Measurements from ENCODE around the gene ZCCHC7. TPM values are rescaled to one million over a fixed set of nuclear protein-coding genes. Genes with fewer than 3 reads are reported as not detected.

ZCCHC7 gene
- total and polyA plus RNA-seq, 4 experiments from 2014 or later: 30.1 to 43.9 (median 38.8) TPM

- no peaks in the 10 kb centered on the region for H3K36me3 ChIP-seq (ENCODE audit: insufficient read depth, low read length)
- CTCF ChIA-PET (ENCODE audit: partially characterized antibody): interaction anchor here (0.8 kb wide), 1 partner anchor 387 kb away, joined by 3 read pairs; no protein-coding TSS in a partner anchor
- Mint-ChIP-seq H3K27ac (peak overlapping the region in 1 of 7 donors; percentile 7), H3K4me3 (peak overlapping the region in 1 of 8 donors; percentile 26), H3K27me3 (no peaks in the 10 kb centered on the region), H3K9me3 (no peaks in the 10 kb centered on the region), H3K4me1 (peaks cover 0 to 14% (median 7%) of the 10 kb centered on the region in 4 donors), H3K36me3 (peaks cover 11 to 30% of the 10 kb centered on the region in 2 donors)
- intact Hi-C loops (cut with micrococcal nuclease): no loop called here
- POLR2A ChIA-PET (ENCODE audit: partially characterized antibody): no interaction called here
- no peak for DNase-seq
- no peaks in the 10 kb centered on the region for H3K4me1 ChIP-seq (ENCODE audit: insufficient read depth, low read length)
- H3K27ac ChIP-seq (ENCODE audit: low read depth, low read length): no peak overlapping the region
- H3K9me3 ChIP-seq (ENCODE audit: control insufficient read depth in 1 of 2, low read length in 2 of 2): no peaks in the 10 kb centered on the region
- no peak overlapping the region for H3K4me3 ChIP-seq (ENCODE audit: low read length in 2 of 2)
- no peaks in the 10 kb centered on the region for H3K27me3 ChIP-seq (ENCODE audit: insufficient read depth, low read length)
These were observed 139.6 kb downstream of the ZCCHC7 start for GRCh38 chr9:37259951-37260350.

GRCh38 chr9:37262410-37262809 lies 142.0 kb downstream of the ZCCHC7 start:
- H3K4me3 ChIP-seq (ENCODE audit: low read length in 2 of 2): no peak overlapping the region
- H3K4me1 ChIP-seq (ENCODE audit: insufficient read depth, low read length): no peaks in the 10 kb centered on the region
- no peaks in the 10 kb centered on the region for H3K36me3 ChIP-seq (ENCODE audit: insufficient read depth, low read length)
- DNase-seq: no peak
- no peaks in the 10 kb centered on the region for H3K27me3 Mint-ChIP-seq
- no peak overlapping the region for H3K27ac ChIP-seq (ENCODE audit: low read depth, low read length)
- H3K9me3 ChIP-seq (ENCODE audit: control insufficient read depth in 1 of 2, low read length in 2 of 2): no peaks in the 10 kb centered on the region
- peak overlapping the region in 1 of 7 donors; percentile 19 for H3K27ac Mint-ChIP-seq
- no peaks in the 10 kb centered on the region for H3K27me3 ChIP-seq (ENCODE audit: insufficient read depth, low read length)
- ChIA-PET POLR2A (ENCODE audit: partially characterized antibody) (no interaction called here), CTCF (ENCODE audit: partially characterized antibody) (interaction anchor here (0.8 to 1.4 kb wide), 3 partner anchors 264 to 390 kb away, joined by 3 to 5 read pairs (median 4); no protein-coding TSS in a partner anchor)
- peaks cover 0 to 13% (median 7%) of the 10 kb centered on the region in 4 donors for H3K4me1 Mint-ChIP-seq
- H3K36me3 Mint-ChIP-seq: peaks cover 6 to 15% of the 10 kb centered on the region in 2 donors
- no peaks in the 10 kb centered on the region for H3K9me3 Mint-ChIP-seq
- intact Hi-C loops (cut with micrococcal nuclease): no loop called here
- no peak overlapping the region for H3K4me3 Mint-ChIP-seq

GRCh38 chr9:37264539-37264938 lies 144.2 kb downstream of the ZCCHC7 start:
- no peak for DNase-seq
- CTCF ChIA-PET (ENCODE audit: partially characterized antibody): no interaction called here
- Histone ChIP-seq H3K36me3 (ENCODE audit: insufficient read depth, low read length) (no peaks in the 10 kb centered on the region), H3K4me3 (ENCODE audit: low read length in 2 of 2) (no peak overlapping the region), H3K27ac (ENCODE audit: low read depth, low read length) (no peak overlapping the region), H3K4me1 (ENCODE audit: insufficient read depth, low read length) (no peaks in the 10 kb centered on the region), H3K27me3 (ENCODE audit: insufficient read depth, low read length) (no peaks in the 10 kb centered on the region), H3K9me3 (ENCODE audit: control insufficient read depth in 1 of 2, low read length in 2 of 2) (no peaks in the 10 kb centered on the region)
- Mint-ChIP-seq H3K27me3 (no peaks in the 10 kb centered on the region), H3K36me3 (peaks cover 6 to 12% of the 10 kb centered on the region in 2 donors), H3K27ac (no peak overlapping the region), H3K4me3 (no peak overlapping the region), H3K9me3 (no peaks in the 10 kb centered on the region), H3K4me1 (peaks cover 0 to 13% (median 6%) of the 10 kb centered on the region in 4 donors)
- intact Hi-C loops (cut with micrococcal nuclease): no loop called here
- POLR2A ChIA-PET (ENCODE audit: partially characterized antibody): no interaction called here

GRCh38 chr9:37266630-37267029 lies 146.3 kb downstream of the ZCCHC7 start:
- H3K9me3 Mint-ChIP-seq: peaks cover 0 to 1% (median 0%) of the 10 kb centered on the region in 8 donors
- Histone ChIP-seq H3K27ac (ENCODE audit: low read depth, low read length) (no peak overlapping the region), H3K36me3 (ENCODE audit: insufficient read depth, low read length) (no peaks in the 10 kb centered on the region), H3K27me3 (ENCODE audit: insufficient read depth, low read length) (no peaks in the 10 kb centered on the region), H3K9me3 (ENCODE audit: control insufficient read depth in 1 of 2, low read length in 2 of 2) (no peaks in the 10 kb centered on the region), H3K4me1 (ENCODE audit: insufficient read depth, low read length) (no peaks in the 10 kb centered on the region), H3K4me3 (ENCODE audit: low read length in 2 of 2) (no peak overlapping the region)
- intact Hi-C loops (cut with micrococcal nuclease): no loop called here
- H3K36me3 Mint-ChIP-seq: peaks cover 4 to 10% of the 10 kb centered on the region in 2 donors
- no peak overlapping the region for H3K4me3 Mint-ChIP-seq
- peak overlapping the region in 1 of 7 donors; percentile 25 for H3K27ac Mint-ChIP-seq
- H3K4me1 Mint-ChIP-seq: peaks cover 0 to 9% (median under 1%) of the 10 kb centered on the region in 4 donors
- ChIA-PET POLR2A (ENCODE audit: partially characterized antibody) (interaction anchor here (1.0 kb wide), 1 partner anchor 16 kb away, joined by 3 read pairs; no protein-coding TSS in a partner anchor), CTCF (ENCODE audit: partially characterized antibody) (no interaction called here)
- no peak for DNase-seq
- H3K27me3 Mint-ChIP-seq: no peaks in the 10 kb centered on the region

GRCh38 chr9:37269221-37269620 lies 148.8 kb downstream of the ZCCHC7 start:
- ChIA-PET CTCF (ENCODE audit: partially characterized antibody) (no interaction called here), POLR2A (ENCODE audit: partially characterized antibody) (no interaction called here)
- intact Hi-C loops (cut with micrococcal nuclease): no loop called here
- Histone ChIP-seq H3K4me1 (ENCODE audit: insufficient read depth, low read length) (no peaks in the 10 kb centered on the region), H3K27ac (ENCODE audit: low read depth, low read length) (no peak overlapping the region), H3K36me3 (ENCODE audit: insufficient read depth, low read length) (no peaks in the 10 kb centered on the region), H3K4me3 (ENCODE audit: low read length in 2 of 2) (no peak overlapping the region), H3K9me3 (ENCODE audit: control insufficient read depth in 1 of 2, low read length in 2 of 2) (no peaks in the 10 kb centered on the region), H3K27me3 (ENCODE audit: insufficient read depth, low read length) (no peaks in the 10 kb centered on the region)
- peaks cover 17 to 32% of the 10 kb centered on the region in 2 donors for H3K36me3 Mint-ChIP-seq
- H3K27me3 Mint-ChIP-seq: no peaks in the 10 kb centered on the region
- peaks cover 0 to 10% (median under 1%) of the 10 kb centered on the region in 4 donors for H3K4me1 Mint-ChIP-seq
- no peak overlapping the region for H3K4me3 Mint-ChIP-seq
- H3K27ac Mint-ChIP-seq: no peak overlapping the region
- peaks cover 0 to 12% (median 6%) of the 10 kb centered on the region in 8 donors for H3K9me3 Mint-ChIP-seq
- DNase-seq: no peak

GRCh38 chr9:37271679-37272078 lies 151.3 kb downstream of the ZCCHC7 start:
- ChIA-PET CTCF (ENCODE audit: partially characterized antibody) (no interaction called here), POLR2A (ENCODE audit: partially characterized antibody) (no interaction called here)
- Mint-ChIP-seq H3K36me3 (peaks cover 20 to 33% of the 10 kb centered on the region in 2 donors), H3K4me1 (peaks cover 0 to 10% (median under 1%) of the 10 kb centered on the region in 4 donors), H3K27me3 (no peaks in the 10 kb centered on the region), H3K4me3 (no peak overlapping the region), H3K9me3 (peaks cover 0 to 12% (median 6%) of the 10 kb centered on the region in 8 donors), H3K27ac (no peak overlapping the region)
- Histone ChIP-seq H3K4me3 (ENCODE audit: low read length in 2 of 2) (no peak overlapping the region), H3K36me3 (ENCODE audit: insufficient read depth, low read length) (no peaks in the 10 kb centered on the region), H3K9me3 (ENCODE audit: control insufficient read depth in 1 of 2, low read length in 2 of 2) (no peaks in the 10 kb centered on the region), H3K27ac (ENCODE audit: low read depth, low read length) (no peak overlapping the region), H3K4me1 (ENCODE audit: insufficient read depth, low read length) (no peaks in the 10 kb centered on the region), H3K27me3 (ENCODE audit: insufficient read depth, low read length) (no peaks in the 10 kb centered on the region)
- DNase-seq: no peak
- intact Hi-C loops (cut with micrococcal nuclease): no loop called here

- Histone ChIP-seq H3K4me3 (ENCODE audit: low read length in 2 of 2) (no peak overlapping the region), H3K4me1 (ENCODE audit: insufficient read depth, low read length) (no peaks in the 10 kb centered on the region), H3K9me3 (ENCODE audit: control insufficient read depth in 1 of 2, low read length in 2 of 2) (no peaks in the 10 kb centered on the region), H3K36me3 (ENCODE audit: insufficient read depth, low read length) (no peaks in the 10 kb centered on the region), H3K27ac (ENCODE audit: low read depth, low read length) (no peak overlapping the region), H3K27me3 (ENCODE audit: insufficient read depth, low read length) (no peaks in the 10 kb centered on the region)
- Mint-ChIP-seq H3K4me1 (peaks cover 0 to 11% (median under 1%) of the 10 kb centered on the region in 4 donors), H3K27me3 (no peaks in the 10 kb centered on the region), H3K4me3 (no peak overlapping the region), H3K9me3 (peaks cover 0 to 12% (median 6%) of the 10 kb centered on the region in 8 donors), H3K36me3 (peaks cover 20 to 39% of the 10 kb centered on the region in 2 donors), H3K27ac (no peak overlapping the region)
- intact Hi-C loops (cut with micrococcal nuclease): no loop called here
- CTCF ChIA-PET (ENCODE audit: partially characterized antibody): no interaction called here
- POLR2A ChIA-PET (ENCODE audit: partially characterized antibody): no interaction called here
- DNase-seq: no peak
These were observed 153.2 kb downstream of the ZCCHC7 start for GRCh38 chr9:37273595-37273994.

All from CD4-positive, alpha-beta memory T cell (primary cell).